Neutrophil (primary cell): Measurements from ENCODE around the gene ATP6V0A1.
"Not testable (repeated sequence)": the region's sequence is repeated elsewhere in the genome, so short reads cannot be mapped to it uniquely, and the experiment has no call there.

Source experiments
- H3K27ac ChIP-seq: fragments of 200-600 bp; sonication (generic); 2 replicates; pipeline ENCODE4 v1.5.1; 2016; ENCODE audit warnings: mild to moderate bottlenecking, moderate library complexity
- H3K27me3 ChIP-seq: fragments of 200-600 bp; sonication (generic); 2 replicates; pipeline ENCODE4 v1.6.0; 2016; ENCODE audit warnings: mild to moderate bottlenecking
- H3K36me3 ChIP-seq: fragments of 200-600 bp; sonication (generic); 2 replicates; pipeline ENCODE4 v1.5.1; 2017
- H3K4me1 ChIP-seq, 2 experiments: fragments of 200-600 bp in 1 of 2; sonication (generic) in 1 of 2; 1 replicate in 1 of 2; 2 replicates in 1 of 2; pipeline versions ENCODE4 v1.5.1 to v1.6.1; 2013 to 2016; ENCODE audit warnings: low read depth in 1 of 2, low read length in 1 of 2, mild to moderate bottlenecking in 1 of 2, moderate library complexity in 1 of 2; ENCODE audit not compliant: control insufficient read depth in 1 of 2, insufficient read depth in 1 of 2
- H3K4me3 ChIP-seq, 2 experiments: fragments of 200-600 bp in 1 of 2; sonication (generic) in 1 of 2; 1 replicate in 1 of 2; 2 replicates in 1 of 2; pipeline ENCODE4 v1.5.1; 2013 to 2016; ENCODE audit warnings: low read depth in 1 of 2, low read length in 1 of 2, mild to moderate bottlenecking in 1 of 2, moderate library complexity in 1 of 2
- H3K9me3 ChIP-seq: fragments of 200-600 bp; sonication (generic); 2 replicates; pipeline ENCODE4 v1.5.1; 2016
- TF ChIP-seq, protein P1 (sequence below): fragments of 200-600 bp; sonication (generic); IDR thresholded peaks from 2 replicates; pipeline ENCODE4 v1.5.1; 2016; ENCODE audit warnings: antibody characterized with exemption

ATP6V0A1 gene

GRCh38 chr17:42553866-42554249 is 95.2 kb downstream of the ATP6V0A1 start:
- H3K4me3 ChIP-seq, result peak overlapping the region; percentile 77 to 83
- peaks cover 15 to 17% of the 10 kb centered on the region in 2 experiments for H3K4me1 ChIP-seq
- no peaks in the 10 kb centered on the region for H3K9me3 ChIP-seq
- peak overlapping the region; percentile 84 for H3K27ac ChIP-seq
- TF ChIP-seq, protein P1, sequence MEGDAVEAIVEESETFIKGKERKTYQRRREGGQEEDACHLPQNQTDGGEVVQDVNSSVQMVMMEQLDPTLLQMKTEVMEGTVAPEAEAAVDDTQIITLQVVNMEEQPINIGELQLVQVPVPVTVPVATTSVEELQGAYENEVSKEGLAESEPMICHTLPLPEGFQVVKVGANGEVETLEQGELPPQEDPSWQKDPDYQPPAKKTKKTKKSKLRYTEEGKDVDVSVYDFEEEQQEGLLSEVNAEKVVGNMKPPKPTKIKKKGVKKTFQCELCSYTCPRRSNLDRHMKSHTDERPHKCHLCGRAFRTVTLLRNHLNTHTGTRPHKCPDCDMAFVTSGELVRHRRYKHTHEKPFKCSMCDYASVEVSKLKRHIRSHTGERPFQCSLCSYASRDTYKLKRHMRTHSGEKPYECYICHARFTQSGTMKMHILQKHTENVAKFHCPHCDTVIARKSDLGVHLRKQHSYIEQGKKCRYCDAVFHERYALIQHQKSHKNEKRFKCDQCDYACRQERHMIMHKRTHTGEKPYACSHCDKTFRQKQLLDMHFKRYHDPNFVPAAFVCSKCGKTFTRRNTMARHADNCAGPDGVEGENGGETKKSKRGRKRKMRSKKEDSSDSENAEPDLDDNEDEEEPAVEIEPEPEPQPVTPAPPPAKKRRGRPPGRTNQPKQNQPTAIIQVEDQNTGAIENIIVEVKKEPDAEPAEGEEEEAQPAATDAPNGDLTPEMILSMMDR, result no peak
- H3K36me3 ChIP-seq, result no peaks in the 10 kb centered on the region
- H3K27me3 ChIP-seq, result peaks cover 5% of the 10 kb centered on the region

- Histone ChIP-seq H3K4me1 (peaks cover 14 to 15% of the 10 kb centered on the region in 2 experiments), H3K27me3 (no peaks in the 10 kb centered on the region), H3K27ac (peak overlapping the region; percentile 84), H3K36me3 (no peaks in the 10 kb centered on the region), H3K4me3 (peak overlapping the region; percentile 77 to 83), H3K9me3 (no peaks in the 10 kb centered on the region)
- TF ChIP-seq, protein P1, result no peak
Observed at GRCh38 chr17:42554250-42555121, 95.8 kb downstream of the ATP6V0A1 start.

DNA sequence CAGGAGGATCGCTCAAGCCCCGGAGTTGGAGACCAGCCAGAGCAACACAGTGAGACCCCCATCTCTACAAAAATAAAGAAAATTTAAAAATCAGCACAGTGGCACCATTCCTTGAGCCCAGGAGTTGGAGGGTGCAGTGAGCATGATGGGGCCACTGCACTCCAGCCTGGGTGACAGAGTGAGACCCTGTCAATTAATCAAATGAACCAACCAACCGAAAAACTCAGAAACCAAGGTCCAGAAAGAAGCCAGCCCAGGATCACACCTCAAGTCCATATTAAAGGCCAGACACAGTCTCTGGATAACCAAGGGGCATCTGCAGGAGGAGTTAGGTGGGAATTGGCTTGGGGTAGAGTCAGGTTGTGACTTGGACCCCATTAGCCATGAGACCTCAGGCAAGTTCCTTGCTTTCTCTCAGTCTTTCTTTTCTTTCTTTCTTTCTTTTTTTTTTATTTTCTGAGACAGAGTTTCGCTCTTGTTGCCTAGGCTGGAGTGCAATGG is 96.5 kb downstream of the ATP6V0A1 start:
- peak overlapping the region; percentile 77 to 83 for H3K4me3 ChIP-seq
- H3K27ac ChIP-seq, result peak overlapping the region; percentile 84
- peaks cover 14 to 15% of the 10 kb centered on the region in 2 experiments for H3K4me1 ChIP-seq
- no peaks in the 10 kb centered on the region for H3K27me3 ChIP-seq
- H3K9me3 ChIP-seq, result no peaks in the 10 kb centered on the region
- no peaks in the 10 kb centered on the region for H3K36me3 ChIP-seq
- TF ChIP-seq, protein P1, result no peak

DNA sequence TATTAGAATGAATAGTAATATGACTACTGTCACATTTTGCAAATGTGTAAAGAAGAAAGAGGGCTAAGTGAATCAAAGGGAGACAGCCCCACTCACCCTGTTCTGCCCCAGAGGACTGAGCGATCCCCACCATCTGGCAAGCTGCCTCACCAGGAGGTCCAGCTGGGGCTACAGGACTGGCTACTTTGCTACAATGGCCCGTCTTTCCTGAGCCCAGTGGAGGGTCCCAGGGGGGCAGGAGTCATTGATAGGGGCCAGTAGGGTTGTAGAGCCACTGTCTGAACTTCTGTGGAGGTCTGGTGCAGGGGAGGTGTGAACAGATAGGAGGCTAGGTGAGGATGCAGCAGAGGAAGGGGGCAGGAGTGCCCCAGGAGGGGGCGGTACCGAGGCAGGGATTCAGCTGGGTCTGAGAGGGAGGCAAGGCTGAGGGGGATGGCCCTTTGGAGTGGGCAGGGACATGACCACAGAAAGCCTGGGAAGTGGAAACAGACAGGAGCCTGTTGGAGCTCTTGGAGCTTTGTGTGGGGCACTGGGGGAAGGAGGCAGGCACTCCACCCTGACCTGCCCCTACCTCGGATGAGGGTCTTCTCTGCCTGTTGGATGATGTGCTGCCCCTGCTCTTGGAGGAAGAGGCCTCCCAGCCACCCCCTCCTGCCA is 97.4 kb downstream of the ATP6V0A1 start:
- not testable (repeated sequence) for H3K27ac ChIP-seq, H3K4me3 ChIP-seq

DNA sequence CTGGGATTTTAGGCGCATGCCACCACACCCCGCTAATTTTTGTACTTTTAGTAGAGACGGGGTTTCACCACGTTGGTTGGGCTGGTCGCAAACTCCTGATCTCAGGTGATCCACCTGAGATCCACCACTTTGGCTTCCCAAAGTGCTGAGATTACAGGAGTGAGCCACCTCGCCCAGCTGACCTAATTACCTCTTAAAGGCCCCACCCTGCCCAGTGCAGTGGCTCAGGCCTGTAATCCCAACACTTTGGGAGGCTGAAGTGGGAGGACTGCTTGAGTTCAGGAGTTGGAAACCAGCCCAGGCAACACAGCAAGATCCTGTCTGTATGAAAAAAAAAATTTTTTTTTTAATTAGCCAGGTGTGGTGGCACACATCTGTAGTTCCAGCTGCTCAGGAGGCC is 100.4 kb downstream of the ATP6V0A1 start:
- no peak overlapping the region for H3K4me3 ChIP-seq
- H3K27me3 ChIP-seq, result no peaks in the 10 kb centered on the region
- peaks cover 34 to 35% of the 10 kb centered on the region in 2 experiments for H3K4me1 ChIP-seq
- no peaks in the 10 kb centered on the region for H3K9me3 ChIP-seq
- peaks cover 2% of the 10 kb centered on the region for H3K36me3 ChIP-seq
- TF ChIP-seq, protein P1, result no peak
- no peak overlapping the region for H3K27ac ChIP-seq

More for the DNA sequence above, 97.4 kb downstream of the ATP6V0A1 start:
- not testable (repeated sequence) for H3K27me3 ChIP-seq, H3K36me3 ChIP-seq, H3K9me3 ChIP-seq
- H3K4me1 ChIP-seq, result peaks cover 14 to 15% of the 10 kb centered on the region in 2 experiments

- TF ChIP-seq, protein P1, result no peak
- H3K9me3 ChIP-seq, result no peaks in the 10 kb centered on the region
- no peaks in the 10 kb centered on the region for H3K27me3 ChIP-seq
- peaks cover 14% of the 10 kb centered on the region for H3K36me3 ChIP-seq
- peaks cover 28 to 31% of the 10 kb centered on the region in 2 experiments for H3K4me1 ChIP-seq
- no peak overlapping the region for H3K4me3 ChIP-seq
- H3K27ac ChIP-seq, result no peak overlapping the region
Observed at GRCh38 chr17:42560246-42560645, 101.6 kb downstream of the ATP6V0A1 start.
